ENCODE data around the gene SLC1A7. TPM values are rescaled to one million over a fixed set of nuclear protein-coding genes. Genes with fewer than 3 reads are reported as not detected.

The SLC1A7 gene
- total and polyA plus RNA-seq, 3 donors from 2014 or later: 0.32 to 1.2 (median 0.47) TPM

- intact Hi-C loops (cut with DNase I; ENCODE audit: low total_unique reads): no loop called here
- Histone ChIP-seq H3K27ac (no peak overlapping the region), H3K4me3 (no peak overlapping the region), H3K27me3 (no peaks in the 10 kb centered on the region), H3K9me3 (no peaks in the 10 kb centered on the region), H3K4me1 (peaks cover 15% of the 10 kb centered on the region), H3K36me3 (ENCODE audit: low read depth, missing control alignments) (no peaks in the 10 kb centered on the region)
- DNase-seq: no peak
- TF ChIP-seq POLR2A (IDR thresholded peaks at IDR 0.05) (no peak), CTCF (IDR thresholded peaks at IDR 0.05) (no peak)
- 85 to 100% methylated on average over 1 of the region's 1 CpG for WGBS, 2 donors
Measured at GRCh38 chr1:53137729-53138128, 4.7 kb downstream of the SLC1A7 start.

- 68 to 72% methylated on average over 4 of the region's 4 CpGs for WGBS, 2 donors
- no peak for TF ChIP-seq CTCF (IDR thresholded peaks at IDR 0.05)
- TF ChIP-seq POLR2A (IDR thresholded peaks at IDR 0.05): no peak
- Histone ChIP-seq H3K36me3 (ENCODE audit: low read depth, missing control alignments) (no peaks in the 10 kb centered on the region), H3K4me1 (peaks cover 11% of the 10 kb centered on the region), H3K27me3 (no peaks in the 10 kb centered on the region), H3K4me3 (no peak overlapping the region), H3K9me3 (no peaks in the 10 kb centered on the region), H3K27ac (no peak overlapping the region)
- no peak for DNase-seq
- intact Hi-C loops (cut with DNase I; ENCODE audit: low total_unique reads): no loop called here
Measured at GRCh38 chr1:53135735-53136114, 6.7 kb downstream of the SLC1A7 start.

DNA sequence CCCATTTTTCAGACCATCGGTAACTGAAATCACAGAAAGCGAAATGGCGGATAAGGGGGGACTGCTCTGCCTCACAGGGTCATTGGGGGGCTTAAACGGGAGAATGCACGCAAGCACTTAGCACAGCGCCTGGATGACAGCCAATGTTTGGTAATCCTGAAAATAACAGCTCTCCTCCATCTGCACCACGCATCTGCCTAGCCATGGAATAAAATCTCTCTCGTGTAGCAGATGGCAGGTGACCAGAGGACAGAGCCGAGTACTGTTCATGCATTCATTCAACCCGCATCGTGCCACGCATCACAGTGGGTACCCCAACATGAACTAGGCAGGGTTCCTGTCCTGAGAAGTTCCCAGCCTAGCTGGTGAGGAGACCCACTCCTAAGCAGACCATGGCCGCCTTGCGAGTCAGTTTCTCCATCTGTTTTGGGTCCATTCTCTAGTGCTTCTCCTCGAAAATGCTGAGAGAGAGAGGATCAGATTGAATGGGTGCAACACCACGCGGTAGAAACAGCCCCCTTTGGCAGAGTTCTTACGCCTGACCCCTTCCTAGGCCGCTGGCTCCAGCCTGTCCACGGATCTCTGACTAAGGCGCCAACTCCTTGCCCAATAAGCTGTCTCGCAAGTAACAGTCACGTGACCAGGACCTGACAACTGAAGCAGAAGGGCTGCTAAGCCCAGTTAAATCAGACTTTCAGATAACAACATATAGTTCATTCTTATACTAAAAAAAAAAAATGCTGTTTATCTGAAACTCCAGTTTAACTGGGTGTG, 7.3 kb downstream of the SLC1A7 start:
- WGBS, 2 donors: 65 to 78% methylated on average over 20 to 23 of the region's 23 CpGs
- no peak overlapping the region for H3K27ac ChIP-seq
- DNase-seq: no peak

DNA sequence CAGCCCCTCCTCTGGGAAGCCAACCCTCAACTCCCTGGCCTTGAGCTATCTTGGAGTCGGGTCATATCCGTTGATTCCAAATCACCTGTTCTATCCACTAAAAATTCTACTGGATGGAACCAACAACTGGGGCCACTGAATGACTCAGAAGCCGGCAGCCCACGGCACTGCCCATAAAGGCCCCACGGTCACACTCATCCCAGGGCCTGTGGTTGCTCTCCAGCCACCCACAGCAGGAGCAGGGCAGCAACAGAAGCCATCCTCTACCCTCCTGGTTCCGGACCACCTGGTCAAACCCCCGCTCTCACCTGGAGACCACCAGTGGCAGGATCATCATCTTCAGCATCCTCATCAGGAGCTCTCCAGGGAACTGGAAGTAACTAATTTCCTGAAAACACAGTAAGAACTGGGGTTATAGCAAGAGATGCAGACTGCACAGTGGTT, 8.4 kb downstream of the SLC1A7 start:
- no peak for DNase-seq
- H3K9me3 ChIP-seq: no peaks in the 10 kb centered on the region
- H3K4me1 ChIP-seq: no peaks in the 10 kb centered on the region
- H3K36me3 ChIP-seq (ENCODE audit: low read depth, missing control alignments): no peaks in the 10 kb centered on the region
- no peaks in the 10 kb centered on the region for H3K27me3 ChIP-seq
- TF ChIP-seq POLR2A (IDR thresholded peaks at IDR 0.05) (no peak), CTCF (IDR thresholded peaks at IDR 0.05) (no peak)
- H3K27ac ChIP-seq: no peak overlapping the region
- intact Hi-C loops (cut with DNase I; ENCODE audit: low total_unique reads): no loop called here
- WGBS, 2 donors: 89 to 92% methylated on average over 7 of the region's 7 CpGs
- H3K4me3 ChIP-seq: no peak overlapping the region

More for the DNA sequence above, 7.3 kb downstream of the SLC1A7 start:
- no peaks in the 10 kb centered on the region for H3K27me3 ChIP-seq
- TF ChIP-seq CTCF (IDR thresholded peaks at IDR 0.05) (no peak), POLR2A (IDR thresholded peaks at IDR 0.05) (no peak)
- H3K36me3 ChIP-seq (ENCODE audit: low read depth, missing control alignments): no peaks in the 10 kb centered on the region
- H3K9me3 ChIP-seq: no peaks in the 10 kb centered on the region
- intact Hi-C loops (cut with DNase I; ENCODE audit: low total_unique reads): no loop called here
- peaks cover 5% of the 10 kb centered on the region for H3K4me1 ChIP-seq
- H3K4me3 ChIP-seq: no peak overlapping the region

All from testis (tissue), 3 donors.